ENCODE measurements around the gene LRIT2. TPM values are rescaled to one million over a fixed set of nuclear protein-coding genes. Genes with fewer than 3 reads are reported as not detected.
A peak's percentile ranks its signal among the peaks of the same experiment; 100 is the strongest.

LRIT2 gene
- total RNA-seq, 1 experiment from 2014 or later: not detected

DNA sequence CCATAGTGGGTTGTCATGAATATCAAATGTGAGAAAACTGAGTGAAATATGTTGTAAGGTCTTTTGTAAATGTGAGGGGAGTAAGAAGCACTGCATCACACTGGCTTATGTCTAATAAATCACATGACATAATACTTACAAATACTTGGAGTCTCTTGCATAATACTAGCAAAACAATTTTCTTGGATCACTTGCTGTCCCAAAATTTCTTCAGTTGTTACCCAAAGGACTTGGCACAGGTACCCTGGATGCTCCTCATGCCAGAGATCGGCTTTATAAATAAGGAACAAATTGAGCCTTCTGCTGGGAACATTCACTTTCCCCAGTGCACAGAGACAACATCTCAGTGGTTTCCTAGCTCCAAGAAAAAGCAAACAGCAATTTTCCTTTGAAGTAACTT lies 5.0 kb upstream of the LRIT2 start:
- Mint-ChIP-seq H3K4me1 (ENCODE audit: insufficient read depth, unreplicated experiment) (peaks cover 4% of the 10 kb centered on the region), H3K36me3 (ENCODE audit: insufficient read depth, unreplicated experiment) (no peaks in the 10 kb centered on the region), H3K4me3 (ENCODE audit: unreplicated experiment) (no peak overlapping the region), H3K27me3 (ENCODE audit: insufficient read depth, unreplicated experiment) (peaks cover 35% of the 10 kb centered on the region), H3K9me3 (ENCODE audit: unreplicated experiment) (no peaks in the 10 kb centered on the region), H3K27ac (ENCODE audit: low read depth, unreplicated experiment) (no peak overlapping the region)
- intact Hi-C loops (cut with micrococcal nuclease): no loop called here
- POLR2A ChIA-PET: interaction anchor here (0.9 kb wide), 1 partner anchor 15 kb away, joined by 3 read pairs; no protein-coding TSS in a partner anchor
- no peak for DNase-seq (ENCODE audit: unreplicated experiment)
- CTCF ChIA-PET: no interaction called here
- no TSS peak for BruUV-seq (replicated peaks)
- TF ChIP-seq, protein P1, sequence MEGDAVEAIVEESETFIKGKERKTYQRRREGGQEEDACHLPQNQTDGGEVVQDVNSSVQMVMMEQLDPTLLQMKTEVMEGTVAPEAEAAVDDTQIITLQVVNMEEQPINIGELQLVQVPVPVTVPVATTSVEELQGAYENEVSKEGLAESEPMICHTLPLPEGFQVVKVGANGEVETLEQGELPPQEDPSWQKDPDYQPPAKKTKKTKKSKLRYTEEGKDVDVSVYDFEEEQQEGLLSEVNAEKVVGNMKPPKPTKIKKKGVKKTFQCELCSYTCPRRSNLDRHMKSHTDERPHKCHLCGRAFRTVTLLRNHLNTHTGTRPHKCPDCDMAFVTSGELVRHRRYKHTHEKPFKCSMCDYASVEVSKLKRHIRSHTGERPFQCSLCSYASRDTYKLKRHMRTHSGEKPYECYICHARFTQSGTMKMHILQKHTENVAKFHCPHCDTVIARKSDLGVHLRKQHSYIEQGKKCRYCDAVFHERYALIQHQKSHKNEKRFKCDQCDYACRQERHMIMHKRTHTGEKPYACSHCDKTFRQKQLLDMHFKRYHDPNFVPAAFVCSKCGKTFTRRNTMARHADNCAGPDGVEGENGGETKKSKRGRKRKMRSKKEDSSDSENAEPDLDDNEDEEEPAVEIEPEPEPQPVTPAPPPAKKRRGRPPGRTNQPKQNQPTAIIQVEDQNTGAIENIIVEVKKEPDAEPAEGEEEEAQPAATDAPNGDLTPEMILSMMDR (IDR thresholded peaks at IDR 0.05; ENCODE audit: unreplicated experiment): no peak

DNA sequence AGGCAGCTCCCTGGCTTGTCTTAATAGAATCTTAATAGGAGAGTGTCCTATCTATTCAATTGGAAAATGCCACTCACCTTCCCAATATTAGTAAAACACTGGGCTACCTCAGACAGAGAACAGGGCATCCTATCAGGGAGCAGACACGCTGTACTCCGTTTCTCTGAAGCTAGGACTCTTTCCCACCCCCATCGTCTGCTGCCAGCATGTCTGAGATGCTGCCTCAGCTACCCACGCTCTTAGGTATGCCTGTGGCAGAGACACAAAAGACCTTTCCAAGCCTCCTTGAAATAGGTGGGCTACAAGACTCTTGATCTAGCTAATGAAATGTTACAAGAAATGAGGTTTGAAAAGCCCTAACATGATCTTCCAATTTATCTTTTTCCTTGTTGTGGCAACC lies 2.5 kb upstream of the LRIT2 start:
- DNase-seq (ENCODE audit: unreplicated experiment): no peak
- ChIA-PET POLR2A (no interaction called here), CTCF (interaction anchor here (1.5 kb wide), 1 partner anchor 14 kb away, joined by 3 read pairs; no protein-coding TSS in a partner anchor)
- intact Hi-C loops (cut with micrococcal nuclease): no loop called here
- Mint-ChIP-seq H3K36me3 (ENCODE audit: insufficient read depth, unreplicated experiment) (no peaks in the 10 kb centered on the region), H3K4me1 (ENCODE audit: insufficient read depth, unreplicated experiment) (peaks cover 4% of the 10 kb centered on the region), H3K27me3 (ENCODE audit: insufficient read depth, unreplicated experiment) (peaks cover 39% of the 10 kb centered on the region), H3K9me3 (ENCODE audit: unreplicated experiment) (no peaks in the 10 kb centered on the region), H3K4me3 (ENCODE audit: unreplicated experiment) (no peak overlapping the region), H3K27ac (ENCODE audit: low read depth, unreplicated experiment) (no peak overlapping the region)
- TF ChIP-seq, protein P1 (IDR thresholded peaks at IDR 0.05; ENCODE audit: unreplicated experiment): no peak
- BruUV-seq (replicated peaks): no TSS peak

DNA sequence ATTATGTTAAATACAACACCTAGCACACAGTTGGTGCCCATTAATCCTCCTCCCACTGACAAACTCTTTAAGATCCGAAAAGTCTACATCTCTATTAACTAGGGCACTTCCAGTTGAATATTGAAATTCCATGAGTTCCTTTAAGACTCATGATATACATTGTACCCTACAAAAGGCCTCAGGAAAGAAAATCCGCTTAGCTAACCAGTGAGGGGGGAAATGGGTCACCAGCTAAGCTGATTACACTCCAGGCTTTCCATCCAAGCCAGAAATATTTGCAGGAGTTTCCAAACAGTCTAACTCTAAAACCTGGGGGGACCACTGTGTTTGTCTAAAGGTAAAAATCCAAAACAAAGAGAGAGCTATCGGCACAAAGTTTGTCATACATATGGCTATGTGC lies 1.3 kb upstream of the LRIT2 start:
- H3K27me3 Mint-ChIP-seq (ENCODE audit: insufficient read depth, unreplicated experiment): peaks cover 39% of the 10 kb centered on the region
- H3K36me3 Mint-ChIP-seq (ENCODE audit: insufficient read depth, unreplicated experiment): no peaks in the 10 kb centered on the region
- no peak overlapping the region for H3K27ac Mint-ChIP-seq (ENCODE audit: low read depth, unreplicated experiment)
- peaks cover 4% of the 10 kb centered on the region for H3K4me1 Mint-ChIP-seq (ENCODE audit: insufficient read depth, unreplicated experiment)
- intact Hi-C loops (cut with micrococcal nuclease): no loop called here
- H3K4me3 Mint-ChIP-seq (ENCODE audit: unreplicated experiment): no peak overlapping the region
- TF ChIP-seq, protein P1 (IDR thresholded peaks at IDR 0.05; ENCODE audit: unreplicated experiment): no peak
- no peaks in the 10 kb centered on the region for H3K9me3 Mint-ChIP-seq (ENCODE audit: unreplicated experiment)
- CTCF ChIA-PET: interaction anchor here (0.7 to 1.8 kb wide), 3 partner anchors 14 to 23 kb away, joined by 3 to 7 read pairs (median 3); no protein-coding TSS in a partner anchor
- POLR2A ChIA-PET: no interaction called here
- no TSS peak for BruUV-seq (replicated peaks)
- no peak for DNase-seq (ENCODE audit: unreplicated experiment)

DNA sequence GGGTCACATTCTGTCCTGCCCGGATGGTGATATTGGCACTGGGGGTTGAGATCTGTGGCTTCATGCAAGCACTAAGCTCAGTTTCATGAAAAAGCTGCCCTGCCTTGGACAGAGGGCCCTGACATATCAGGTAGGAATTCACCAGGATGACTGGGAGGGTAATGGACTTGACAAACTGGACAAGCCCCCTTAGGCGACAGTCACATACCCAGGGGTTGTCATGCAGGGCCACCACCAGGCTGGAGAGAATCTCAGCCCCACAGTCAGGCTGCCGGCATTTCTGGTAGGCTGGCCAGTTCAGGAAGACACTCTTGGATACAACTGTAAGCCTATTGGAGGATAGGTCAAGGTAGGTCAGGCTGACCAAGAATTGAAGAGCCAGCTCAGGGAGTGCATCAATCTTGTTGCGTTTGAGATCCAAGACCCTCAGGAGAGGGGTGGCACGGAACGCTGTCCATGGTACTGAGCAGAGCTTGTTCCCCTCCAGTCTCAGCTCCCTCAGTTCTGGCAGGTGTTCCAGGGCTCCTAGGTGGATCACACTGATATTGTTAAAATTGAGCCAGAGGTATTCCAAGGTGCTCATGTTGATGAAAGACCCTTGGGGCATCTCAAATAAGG lies 824 bp downstream of the LRIT2 start:
- no TSS peak for BruUV-seq (replicated peaks)
- no peak overlapping the region for H3K4me3 Mint-ChIP-seq (ENCODE audit: unreplicated experiment)
- peaks cover 56% of the 10 kb centered on the region for H3K27me3 Mint-ChIP-seq (ENCODE audit: insufficient read depth, unreplicated experiment)
- POLR2A ChIA-PET: no interaction called here
- DNase-seq (ENCODE audit: unreplicated experiment): peak; percentile 5
- TF ChIP-seq, protein P1 (IDR thresholded peaks at IDR 0.05; ENCODE audit: unreplicated experiment): no peak
- CTCF ChIA-PET: interaction anchor here (1.0 kb wide), 1 partner anchor 20 kb away, joined by 3 read pairs; no protein-coding TSS in a partner anchor
- H3K27ac Mint-ChIP-seq (ENCODE audit: low read depth, unreplicated experiment): no peak overlapping the region
- H3K4me1 Mint-ChIP-seq (ENCODE audit: insufficient read depth, unreplicated experiment): no peaks in the 10 kb centered on the region
- intact Hi-C loops (cut with micrococcal nuclease): no loop called here
- H3K36me3 Mint-ChIP-seq (ENCODE audit: insufficient read depth, unreplicated experiment): no peaks in the 10 kb centered on the region
- H3K9me3 Mint-ChIP-seq (ENCODE audit: unreplicated experiment): peaks cover 1% of the 10 kb centered on the region

All from MCF 10A (cell line).